Mammary epithelial cell (primary cell): Measurements from ENCODE around the gene TROAP.

ENCODE experiments used
- CTCF ChIP-seq, 2 donors: IDR thresholded peaks in 1 of 2; conservative IDR thresholded peaks in 1 of 2; 2 replicates each; pipeline ENCODE4 v1.5.1; 2011 to 2012; ENCODE audit warnings: inconsistent platforms in 2 of 2, low read length in 2 of 2, mild to moderate bottlenecking in 2 of 2, control low read depth in 1 of 2, low read depth in 1 of 2; ENCODE audit not compliant: insufficient read depth in 1 of 2; ENCODE audit errors: extremely low read depth in 1 of 2
- EZH2 ChIP-seq: IDR thresholded peaks from 2 replicates; pipeline ENCODE4 v1.6.1; 2012; ENCODE audit warnings: low read length, inconsistent platforms, borderline replicate concordance

- TF ChIP-seq CTCF (conservative IDR thresholded peaks at IDR 0.05 in 1 of 2, IDR thresholded peaks at IDR 0.05 in 1 of 2; ENCODE audit: extremely low read depth in 1 of 2, insufficient read depth in 1 of 2, low read depth in 1 of 2, low read length in 2 of 2) (no peak), EZH2 (no peak)
Observed at GRCh38 chr12:49325606-49326005, 2.6 kb downstream of the TROAP start.
